Uterus (tissue), 2 donors: ENCODE measurements around the gene KCNJ10.

Experiments
- CTCF ChIP-seq, 4 experiments: fragments of 200-600 bp in 2 of 4; fragments of 450-650 bp in 2 of 4; sonication (generic) in 2 of 4; IDR thresholded peaks; one replicate each; pipeline ENCODE4 v1.5.1; 2016 to 2019; ENCODE audit warnings: antibody characterized with exemption in 4 of 4, mild to moderate bottlenecking in 2 of 4, moderate library complexity in 1 of 4
- POLR2A ChIP-seq, 2 donors: fragments of 450-650 bp; IDR thresholded peaks; one replicate each; pipeline ENCODE4 v1.6.1; 2016; ENCODE audit warnings: antibody characterized with exemption in 2 of 2, mild to moderate bottlenecking in 1 of 2, moderate library complexity in 1 of 2

DNA sequence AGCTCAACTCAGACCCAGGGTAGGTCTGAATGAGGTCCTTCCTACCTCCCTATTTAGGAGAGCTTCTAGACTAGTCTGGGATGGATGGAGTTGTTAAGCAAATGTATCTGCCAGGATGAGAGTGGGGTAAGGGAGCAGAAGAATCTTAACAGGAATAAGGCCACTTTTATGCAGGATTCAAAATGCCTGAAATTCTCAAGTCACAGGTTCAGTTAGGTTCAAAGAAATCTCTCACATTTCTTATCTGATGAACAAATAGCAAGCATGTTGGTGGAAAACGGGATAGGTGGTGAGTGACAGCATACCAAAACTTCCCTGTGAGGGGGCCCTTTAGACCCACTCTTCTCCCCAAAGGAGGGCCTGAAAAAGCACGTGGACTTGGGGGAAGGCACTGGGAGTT, 118.9 kb downstream of the KCNJ10 start:
- TF ChIP-seq POLR2A (IDR thresholded peaks at IDR 0.05) (no peak), CTCF (IDR thresholded peaks at IDR 0.05) (no peak)
